A673 (cell line): ENCODE data around the gene NBPF3.

Experiments used
- CTCF ChIP-seq: fragments of 300-800, 200-600 bp; sonication (generic); conservative IDR thresholded peaks from 2 replicates; pipeline ENCODE4 v1.5.1; 2017; ENCODE audit warnings: low read depth, mild to moderate bottlenecking, antibody characterized with exemption, low read length, moderate library complexity, mixed read lengths
- EZH2 ChIP-seq: fragments of 200-600 bp; sonication (generic); IDR thresholded peaks from 2 replicates; pipeline ENCODE4 v1.6.1; 2017; ENCODE audit warnings: borderline replicate concordance, low read depth, mild to moderate bottlenecking, mixed read lengths, antibody characterized with exemption, low read length; ENCODE audit not compliant: poor library complexity, severe bottlenecking

DNA sequence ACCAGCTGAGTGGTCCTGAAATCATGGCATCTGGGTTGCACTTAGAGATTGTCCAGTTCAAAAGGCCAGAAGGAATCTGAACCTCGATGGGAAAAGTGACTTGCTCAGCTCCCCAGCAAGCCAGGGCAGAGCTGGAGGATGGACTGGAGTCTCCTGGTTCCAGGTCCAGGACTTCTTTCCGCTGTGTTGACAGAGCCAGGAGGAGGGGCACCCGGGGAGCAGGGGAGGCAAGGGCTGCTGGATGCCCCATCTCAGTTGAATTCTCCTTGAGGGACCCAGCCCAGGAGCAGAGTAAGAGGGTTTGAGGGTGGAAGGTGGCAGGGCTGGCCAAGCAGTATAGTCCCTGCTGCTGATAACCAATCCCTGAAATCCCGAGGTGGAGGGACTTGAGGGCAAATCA lies 66.9 kb downstream of the NBPF3 start:
- no peak for TF ChIP-seq CTCF
- no peak for TF ChIP-seq EZH2
